Thyroid gland (tissue), 4 donors: ENCODE data around the gene SYN1. TPM values are rescaled to one million over a fixed set of nuclear protein-coding genes. Genes with fewer than 3 reads are reported as not detected.

Source experiments
- DNase-seq, 2 donors: peaks; one replicate each; pipeline ENCODE4 v3.0.0-alpha.2; 2019
- H3K27ac ChIP-seq, 3 donors: fragments of 200-600 bp; sonication (generic); 1 replicate in 2 of 3; 2 replicates in 1 of 3; pipeline ENCODE4 v1.5.1; 2016 to 2019; ENCODE audit warnings: mild to moderate bottlenecking in 1 of 3, moderate library complexity in 1 of 3
- H3K27me3 ChIP-seq: fragments of 200-600 bp; sonication (generic); one replicate; pipeline ENCODE4 v1.5.1; 2019
- H3K36me3 ChIP-seq, 2 donors: fragments of 200-600 bp; sonication (generic); one replicate each; pipeline ENCODE4 v1.5.1; 2016 to 2019
- H3K4me1 ChIP-seq, 2 donors: fragments of 200-600 bp; sonication (generic); one replicate each; pipeline ENCODE4 v1.5.1; 2017 to 2019
- H3K4me3 ChIP-seq, 3 donors: fragments of 200-600 bp; sonication (generic); replicated peaks in 1 of 3; 1 replicate in 2 of 3; 2 replicates in 1 of 3; pipeline ENCODE4 v1.5.1; 2016; ENCODE audit warnings: mild to moderate bottlenecking in 1 of 3
- H3K9me3 ChIP-seq: fragments of 200-600 bp; sonication (generic); one replicate; pipeline ENCODE4 v1.5.1; 2017
- POLR2A ChIP-seq, 2 donors: fragments of 450-650 bp; IDR thresholded peaks; one replicate each; pipeline ENCODE4 v1.6.1; 2017; ENCODE audit warnings: antibody characterized with exemption in 2 of 2, mild to moderate bottlenecking in 2 of 2, moderate library complexity in 1 of 2
- WGBS, 2 donors: methylation state at CpG; one replicate each; pipeline ENCODE4 v1.1.5; 2017; 5-methylcytosine and 5-hydroxymethylcytosine counted together
- intact Hi-C: fragments of 100-400 bp; cut with DNase I; formaldehyde crosslinking; loops from one replicate; pipeline ENCODE4 v1.15.1; 2023
- total RNA-seq, 4 donors: library from RNA; depleted of rRNA; stranded (reverse); fragments of >200 nt; gene quantifications; one replicate each; pipeline ENCODE4 v1.2.3, GENCODE V29; 2016
- TF ChIP-seq, protein P1 (sequence below), 6 experiments: fragments of 200-600 bp in 3 of 6; fragments of 450-650 bp in 3 of 6; sonication (generic) in 3 of 6; IDR thresholded peaks; one replicate each; pipeline ENCODE4 v1.5.1; 2016 to 2019; ENCODE audit warnings: antibody characterized with exemption in 6 of 6, mild to moderate bottlenecking in 2 of 6, inconsistent platforms in 1 of 6, moderate library complexity in 1 of 6

SYN1 gene
- total RNA-seq, 4 donors from 2014 or later, result 0.13 to 0.15 TPM; not detected in 2

DNA sequence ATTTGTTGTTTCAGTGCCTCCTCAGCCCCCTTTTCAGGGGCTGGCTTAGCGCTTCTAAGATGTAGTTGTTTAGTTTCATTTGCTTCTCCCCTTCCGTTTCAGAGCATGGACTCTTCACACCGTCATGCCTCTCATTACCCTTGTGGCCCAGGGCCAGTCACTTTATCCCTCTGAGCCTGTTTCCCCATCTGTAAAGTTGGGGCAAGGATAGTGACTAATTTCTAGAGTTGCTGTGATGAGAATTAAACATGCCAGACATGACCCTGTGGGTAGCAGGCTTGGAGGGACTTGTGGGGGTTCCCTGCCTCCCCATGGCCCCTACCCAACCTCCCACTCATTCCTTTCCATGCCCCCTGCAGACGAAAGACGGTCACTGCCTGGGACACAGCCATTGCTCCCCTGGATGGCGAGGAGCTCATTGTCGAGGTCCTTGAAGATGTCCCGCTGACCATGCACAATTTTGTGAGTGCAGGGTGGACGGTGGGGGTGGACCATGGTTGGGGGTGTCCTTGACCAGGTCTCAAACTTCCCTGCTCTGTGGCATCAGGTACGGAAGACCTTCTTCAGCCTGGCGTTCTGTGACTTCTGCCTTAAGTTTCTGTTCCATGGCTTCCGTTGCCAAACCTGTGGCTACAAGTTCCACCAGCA is 55.1 kb downstream of the SYN1 start:
- Histone ChIP-seq H3K27me3 (no peaks in the 10 kb centered on the region), H3K27ac (no peak overlapping the region), H3K9me3 (no peaks in the 10 kb centered on the region), H3K4me3 (no peak overlapping the region), H3K4me1 (peaks cover 0 to 9% of the 10 kb centered on the region in 2 donors), H3K36me3 (peaks cover 23 to 54% of the 10 kb centered on the region in 2 donors)
- intact Hi-C loops, result no loop called here
- DNase-seq, result no peak
- 75 to 85% methylated on average over 5 to 7 of the region's 12 CpGs for WGBS, 2 donors
- no peak for TF ChIP-seq POLR2A (IDR thresholded peaks at IDR 0.05)
- TF ChIP-seq, protein P1, sequence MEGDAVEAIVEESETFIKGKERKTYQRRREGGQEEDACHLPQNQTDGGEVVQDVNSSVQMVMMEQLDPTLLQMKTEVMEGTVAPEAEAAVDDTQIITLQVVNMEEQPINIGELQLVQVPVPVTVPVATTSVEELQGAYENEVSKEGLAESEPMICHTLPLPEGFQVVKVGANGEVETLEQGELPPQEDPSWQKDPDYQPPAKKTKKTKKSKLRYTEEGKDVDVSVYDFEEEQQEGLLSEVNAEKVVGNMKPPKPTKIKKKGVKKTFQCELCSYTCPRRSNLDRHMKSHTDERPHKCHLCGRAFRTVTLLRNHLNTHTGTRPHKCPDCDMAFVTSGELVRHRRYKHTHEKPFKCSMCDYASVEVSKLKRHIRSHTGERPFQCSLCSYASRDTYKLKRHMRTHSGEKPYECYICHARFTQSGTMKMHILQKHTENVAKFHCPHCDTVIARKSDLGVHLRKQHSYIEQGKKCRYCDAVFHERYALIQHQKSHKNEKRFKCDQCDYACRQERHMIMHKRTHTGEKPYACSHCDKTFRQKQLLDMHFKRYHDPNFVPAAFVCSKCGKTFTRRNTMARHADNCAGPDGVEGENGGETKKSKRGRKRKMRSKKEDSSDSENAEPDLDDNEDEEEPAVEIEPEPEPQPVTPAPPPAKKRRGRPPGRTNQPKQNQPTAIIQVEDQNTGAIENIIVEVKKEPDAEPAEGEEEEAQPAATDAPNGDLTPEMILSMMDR (IDR thresholded peaks at IDR 0.05), result no peak

DNA sequence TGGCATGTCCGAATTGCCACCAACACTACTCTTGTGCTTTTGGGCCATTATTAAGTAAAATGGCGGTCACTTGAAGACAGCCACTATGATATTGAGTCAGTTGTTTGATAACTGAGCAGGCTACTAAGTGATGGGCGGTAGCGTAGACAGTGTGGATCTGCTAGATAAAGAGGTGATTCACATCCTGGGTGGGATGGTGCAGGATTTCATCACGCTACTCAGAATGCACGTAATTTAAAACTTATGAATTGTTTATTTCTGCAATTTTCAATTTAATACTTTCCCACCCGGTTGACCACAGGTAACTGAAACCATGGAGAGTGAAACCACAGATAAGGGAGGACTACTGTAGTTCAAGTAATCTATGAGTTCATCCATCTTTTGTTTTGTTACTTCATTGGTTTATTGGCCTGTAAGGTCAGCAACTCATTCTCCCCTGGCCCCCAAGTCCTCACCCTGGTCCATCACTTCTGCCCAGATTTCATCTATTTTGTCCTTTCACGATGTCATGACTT is 55.8 kb downstream of the SYN1 start:
- H3K27me3 ChIP-seq, result no peaks in the 10 kb centered on the region
- TF ChIP-seq, protein P1 (IDR thresholded peaks at IDR 0.05), result no peak
- no peak for TF ChIP-seq POLR2A (IDR thresholded peaks at IDR 0.05)
- H3K4me1 ChIP-seq, result peaks cover 0 to 9% of the 10 kb centered on the region in 2 donors
- no peak for DNase-seq
- intact Hi-C loops, result no loop called here
- 92 to 95% methylated on average over 8 of the region's 8 CpGs for WGBS, 2 donors
- no peaks in the 10 kb centered on the region for H3K9me3 ChIP-seq
- H3K4me3 ChIP-seq, result no peak overlapping the region
- peaks cover 18 to 47% of the 10 kb centered on the region in 2 donors for H3K36me3 ChIP-seq
- H3K27ac ChIP-seq, result no peak overlapping the region

DNA sequence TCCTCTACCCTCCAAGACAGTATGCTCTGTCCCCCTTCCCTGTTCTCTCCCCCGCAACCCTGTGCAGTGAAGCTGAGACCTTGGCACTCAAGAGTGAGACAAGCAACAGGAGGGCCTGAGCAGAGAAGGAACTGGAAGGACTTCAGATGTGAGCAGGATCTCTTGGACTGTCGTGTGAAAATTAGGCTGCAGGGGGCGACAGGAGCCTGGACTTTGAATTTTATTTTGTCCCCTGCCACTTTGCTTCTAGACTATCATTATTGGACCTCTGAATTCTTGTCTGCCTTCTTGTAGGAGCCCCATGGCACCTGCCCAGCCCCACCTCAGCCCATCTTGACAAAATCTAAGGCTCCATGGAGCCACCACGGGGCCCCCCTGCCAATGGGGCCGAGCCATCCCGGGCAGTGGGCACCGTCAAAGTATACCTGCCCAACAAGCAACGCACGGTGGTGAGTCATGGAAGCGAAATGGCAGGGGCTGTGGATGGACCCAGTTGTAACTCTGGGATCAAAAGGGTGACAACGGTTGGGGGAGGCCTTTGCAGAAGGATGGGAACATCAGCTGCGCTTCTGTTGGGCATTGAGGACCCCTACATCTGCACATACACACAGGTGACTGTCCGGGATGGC is 56.9 kb downstream of the SYN1 start:
- H3K27ac ChIP-seq, result no peak overlapping the region
- no peak for TF ChIP-seq POLR2A (IDR thresholded peaks at IDR 0.05)
- TF ChIP-seq, protein P1 (IDR thresholded peaks at IDR 0.05), result no peak
- no peak overlapping the region for H3K4me3 ChIP-seq
- H3K4me1 ChIP-seq, result peaks cover 0 to 9% of the 10 kb centered on the region in 2 donors
- H3K27me3 ChIP-seq, result no peaks in the 10 kb centered on the region
- H3K36me3 ChIP-seq, result peaks cover 15 to 39% of the 10 kb centered on the region in 2 donors
- H3K9me3 ChIP-seq, result no peaks in the 10 kb centered on the region
- intact Hi-C loops, result no loop called here
- DNase-seq, result no peak
- WGBS, 2 donors, result 55 to 76% methylated on average over 4 to 6 of the region's 13 CpGs

DNA sequence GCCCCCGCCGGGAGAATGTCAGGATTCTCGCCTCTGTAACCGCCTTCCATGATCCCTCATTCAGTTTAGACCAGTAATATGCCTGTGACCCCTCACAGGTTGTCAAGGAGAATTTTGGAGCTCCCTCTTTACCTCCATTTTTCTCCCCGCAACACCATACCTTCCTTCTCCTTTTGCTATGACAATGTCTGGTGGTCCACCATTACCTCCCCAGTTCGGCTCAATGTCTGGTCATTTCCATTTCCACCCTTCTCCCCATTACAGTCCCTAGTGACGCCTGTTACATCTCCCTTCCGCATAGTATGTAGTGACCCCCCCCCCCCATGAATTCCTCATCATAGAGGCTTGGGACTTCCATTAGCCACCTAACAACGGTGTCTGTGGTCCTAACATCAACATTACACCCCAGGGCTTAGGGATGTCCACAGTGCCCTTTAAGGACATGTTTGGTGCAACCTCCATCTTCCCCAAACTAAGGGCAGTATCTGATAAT is 58.0 kb downstream of the SYN1 start:
- intact Hi-C loops, result no loop called here
- peaks cover 9 to 30% of the 10 kb centered on the region in 2 donors for H3K36me3 ChIP-seq
- H3K27me3 ChIP-seq, result no peaks in the 10 kb centered on the region
- no peak for DNase-seq
- H3K4me1 ChIP-seq, result peaks cover 0 to 9% of the 10 kb centered on the region in 2 donors
- H3K4me3 ChIP-seq, result peak overlapping the region in 2 of 3 donors; percentile 49 to 73
- peak overlapping the region in 2 of 3 donors; percentile 81 to 94 for H3K27ac ChIP-seq
- TF ChIP-seq POLR2A (IDR thresholded peaks at IDR 0.05), result no peak
- no peaks in the 10 kb centered on the region for H3K9me3 ChIP-seq
- 3 to 6% methylated on average over 6 to 9 of the region's 9 CpGs for whole genome bisulfite sequencing, 2 donors

DNA sequence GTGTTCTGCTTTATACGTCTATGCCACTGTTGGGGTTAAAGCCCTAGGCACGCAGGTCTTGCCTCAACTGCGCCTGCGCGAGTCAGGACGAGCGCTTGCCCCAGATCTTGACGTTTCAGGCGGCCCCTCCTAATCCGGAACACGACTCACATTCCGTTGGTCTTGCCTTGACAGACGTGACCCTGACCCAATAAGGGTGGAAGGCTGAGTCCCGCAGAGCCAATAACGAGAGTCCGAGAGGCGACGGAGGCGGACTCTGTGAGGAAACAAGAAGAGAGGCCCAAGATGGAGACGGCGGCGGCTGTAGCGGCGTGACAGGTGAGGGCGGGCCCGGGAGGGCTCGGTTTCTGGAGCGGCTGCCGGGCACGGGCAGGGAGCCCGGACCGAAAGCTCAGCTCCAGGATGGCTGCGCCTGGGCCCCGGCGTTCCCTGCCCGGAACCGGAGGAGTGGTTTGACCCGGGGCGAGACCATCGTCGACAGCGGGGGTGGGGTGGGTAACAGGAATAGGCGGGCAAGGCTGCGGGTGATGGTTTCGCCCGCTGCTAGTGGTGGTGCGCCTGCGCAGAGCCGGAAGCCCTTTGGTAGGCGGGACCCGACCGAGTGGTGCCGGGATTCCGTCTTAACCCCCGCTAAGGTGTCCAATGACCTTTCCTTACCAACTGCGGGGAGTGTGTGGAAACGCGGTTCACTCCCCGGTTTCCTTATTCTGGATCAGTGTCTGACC is 58.6 kb downstream of the SYN1 start, which contains the start of gene ARAF:
Gene ARAF, plus strand, starts transcription at position 272 of the 725 bp plus-strand sequence. CDS start 1,763 bp downstream, outside the sequence.
- H3K27ac ChIP-seq, result peak within 1 kb of the TSS; percentile 81 to 99 (median 94)
- 0% methylated on average over 17 of the region's 59 CpGs; no CpG with 5 or more reads in 1 of the 2 donors for WGBS, 2 donors
- H3K4me3 ChIP-seq, result peak within 1 kb of the TSS in 2 of 3 donors; percentile 49 to 73
- no peaks in the 10 kb centered on the region for H3K9me3 ChIP-seq
- peaks cover 9 to 24% of the 10 kb centered on the region in 2 donors for H3K36me3 ChIP-seq
- H3K4me1 ChIP-seq, result peaks cover 0 to 9% of the 10 kb centered on the region in 2 donors
- no peaks in the 10 kb centered on the region for H3K27me3 ChIP-seq
- intact Hi-C loops, result no loop called here
- peak in 1 of 2 donors; percentile 80 for TF ChIP-seq POLR2A (IDR thresholded peaks at IDR 0.05)
- TF ChIP-seq, protein P1 (IDR thresholded peaks at IDR 0.05), result no peak
- DNase-seq, result peak; percentile 97 to 98
